Naive thymus-derived CD4-positive, alpha-beta T cell (primary cell): ENCODE measurements around the gene SYVN1. TPM values are rescaled to one million over a fixed set of nuclear protein-coding genes. Genes with fewer than 3 reads are reported as not detected.

ENCODE experiments used
- ATAC-seq: fragments of 150-1000 bp; cut with Tn5 transposase; 2 replicates; pipeline ENCODE4 v1.10.0; 2021; ENCODE audit warnings: mild to moderate bottlenecking, moderate library complexity
- CTCF ChIA-PET: fragments of 350-600 bp; sonication (Branson Sonifier 250); formaldehyde crosslinking; loops from one replicate; lab custom pipeline; 2021; ENCODE audit warnings: antibody characterized with exemption; lab: Charles Lee
- POLR2A ChIA-PET: fragments of 350-600 bp; sonication (Branson Sonifier 250); formaldehyde crosslinking; loops from one replicate; lab custom pipeline; 2021; ENCODE audit warnings: antibody characterized with exemption, inconsistent platforms; lab: Charles Lee
- DNase-seq, 9 donors: peaks; one replicate each; pipeline versions ENCODE4 v3.0.0 to v3.0.0-alpha.2; 2020 to 2022; ENCODE audit warnings: mixed read lengths in 1 of 9
- H3K27ac ChIP-seq: one replicate; pipeline ENCODE4 v1.7.0; 2013; ENCODE audit warnings: mild to moderate bottlenecking, low read depth, low read length, moderate library complexity
- H3K27me3 ChIP-seq, 2 donors: one replicate each; pipeline ENCODE4 v1.7.0; 2013; ENCODE audit warnings: low read length in 2 of 2, mild to moderate bottlenecking in 2 of 2, moderate library complexity in 2 of 2; ENCODE audit not compliant: control insufficient read depth in 2 of 2, insufficient read depth in 2 of 2
- H3K36me3 ChIP-seq, 3 experiments: 1 replicate in 2 of 3; 2 replicates in 1 of 3; pipeline ENCODE4 v1.7.0; 2013; ENCODE audit warnings: low read length in 3 of 3, mild to moderate bottlenecking in 3 of 3, moderate library complexity in 1 of 3; ENCODE audit not compliant: insufficient read depth in 3 of 3, control insufficient read depth in 2 of 3
- H3K4me1 ChIP-seq, 2 donors: one replicate each; pipeline ENCODE4 v1.7.0; 2013; ENCODE audit warnings: low read length in 2 of 2, mild to moderate bottlenecking in 2 of 2, moderate library complexity in 1 of 2; ENCODE audit not compliant: control insufficient read depth in 2 of 2, insufficient read depth in 2 of 2
- H3K4me3 ChIP-seq: 2 replicates; pipeline ENCODE4 v1.7.0; 2013; ENCODE audit warnings: mild to moderate bottlenecking, low read length
- H3K9me3 ChIP-seq, 3 experiments: 1 replicate in 2 of 3; 2 replicates in 1 of 3; pipeline ENCODE4 v1.7.0; 2013; ENCODE audit warnings: low read length in 3 of 3; ENCODE audit not compliant: control insufficient read depth in 2 of 3
- H3K27ac Mint-ChIP-seq, 9 donors: one replicate each; pipeline ENCODE4 v1.8.0; 2020 to 2022; ENCODE audit warnings: mixed read lengths in 9 of 9, mild to moderate bottlenecking in 8 of 9, moderate library complexity in 5 of 9, inconsistent platforms in 2 of 9
- H3K27me3 Mint-ChIP-seq, 5 donors: one replicate each; pipeline ENCODE4 v1.8.0; 2021 to 2022; ENCODE audit warnings: mixed read lengths in 5 of 5, mild to moderate bottlenecking in 1 of 5
- H3K36me3 Mint-ChIP-seq, 5 donors: one replicate each; pipeline ENCODE4 v1.8.0; 2020 to 2022; ENCODE audit warnings: mixed read lengths in 5 of 5, mild to moderate bottlenecking in 3 of 5, inconsistent platforms in 1 of 5
- H3K4me1 Mint-ChIP-seq, 7 donors: one replicate each; pipeline ENCODE4 v1.8.0; 2020 to 2022; ENCODE audit warnings: mixed read lengths in 7 of 7, mild to moderate bottlenecking in 3 of 7, inconsistent platforms in 1 of 7
- H3K4me3 Mint-ChIP-seq, 10 donors: one replicate each; pipeline ENCODE4 v1.8.0; 2020 to 2022; ENCODE audit warnings: mild to moderate bottlenecking in 10 of 10, mixed read lengths in 10 of 10, moderate library complexity in 6 of 10, inconsistent platforms in 2 of 10
- H3K9me3 Mint-ChIP-seq, 11 donors: one replicate each; pipeline ENCODE4 v1.8.0; 2020 to 2022; ENCODE audit warnings: mixed read lengths in 11 of 11, mild to moderate bottlenecking in 4 of 11, inconsistent platforms in 1 of 11, moderate library complexity in 1 of 11
- intact Hi-C, 2 donors: fragments of 100-400 bp; cut with micrococcal nuclease; formaldehyde crosslinking; loops; one replicate each; pipeline ENCODE4 v1.15.1; 2023
- polyA plus RNA-seq, 2 donors: library from polyadenylated mRNA; unstranded; fragments of 300-500 nt; fragmentation: Illumina TruSeq; gene quantifications; one replicate each; pipeline ENCODE4 v1.2.3, GENCODE V29; 2021
- total RNA-seq, 6 experiments: library from RNA in 5 of 6; stranded (reverse) in 5 of 6; gene quantifications; 1 replicate in 5 of 6; 2 replicates in 1 of 6; pipeline ENCODE4 v1.2.3 and lab custom pipeline; 2021 to 2026

Gene SYVN1
- total and polyA plus RNA-seq, 7 experiments from 2014 or later = 8.6 to 84.6 (median 67.5) TPM

GRCh38 chr11:65126624-65127274, 7.6 kb downstream of the SYVN1 start:
- peak overlapping the region in 2 of 9 donors; percentile 25 to 32 for H3K27ac Mint-ChIP-seq
- H3K27me3 ChIP-seq = no peaks in the 10 kb centered on the region
- H3K4me1 ChIP-seq = peaks cover 6 to 7% of the 10 kb centered on the region in 2 donors
- peaks cover 4 to 39% (median 11%) of the 10 kb centered on the region in 5 donors for H3K36me3 Mint-ChIP-seq
- H3K27me3 Mint-ChIP-seq = no peaks in the 10 kb centered on the region
- H3K4me3 Mint-ChIP-seq = no peak overlapping the region
- H3K36me3 ChIP-seq = peaks cover 13 to 77% (median 34%) of the 10 kb centered on the region in 3 experiments
- ATAC-seq (no peak), DNase-seq (no peak)
- no peaks in the 10 kb centered on the region for H3K9me3 ChIP-seq
- peaks cover 0 to 3% (median 0%) of the 10 kb centered on the region in 11 donors for H3K9me3 Mint-ChIP-seq
- no peak overlapping the region for H3K27ac ChIP-seq
- H3K4me1 Mint-ChIP-seq = peaks cover 8 to 32% (median 23%) of the 10 kb centered on the region in 7 donors
- CTCF ChIA-PET = no interaction called here
- no peak overlapping the region for H3K4me3 ChIP-seq
- intact Hi-C loops = no loop called here
- POLR2A ChIA-PET = interaction anchor here (1.3 to 1.7 kb wide), 3 partner anchors 8 to 372 kb away, joined by 3 to 5 read pairs (median 4); partner anchors contain the start of gene MALAT1

- Mint-ChIP-seq H3K27ac (peak overlapping the region in 1 of 9 donors; percentile 60), H3K27me3 (no peaks in the 10 kb centered on the region), H3K36me3 (peaks cover 0 to 34% (median 18%) of the 10 kb centered on the region in 5 donors), H3K9me3 (peaks cover 0 to 3% (median 0%) of the 10 kb centered on the region in 11 donors), H3K4me3 (no peak overlapping the region), H3K4me1 (peaks cover 10 to 38% (median 30%) of the 10 kb centered on the region in 7 donors)
- intact Hi-C loops = no loop called here
- H3K36me3 ChIP-seq = peaks cover 19 to 72% (median 27%) of the 10 kb centered on the region in 3 experiments
- no peak for ATAC-seq
- peaks cover 15 to 17% of the 10 kb centered on the region in 2 donors for H3K4me1 ChIP-seq
- no peaks in the 10 kb centered on the region for H3K27me3 ChIP-seq
- ChIA-PET POLR2A (interaction anchor here (0.5 to 9.9 kb wide), 6 partner anchors 8 to 373 kb away, joined by 3 to 237 read pairs (median 4); partner anchors contain the start of genes MALAT1 and SYVN1), CTCF (interaction anchor here (1.4 kb wide), 1 partner anchor 15 kb away, joined by 4 read pairs; no protein-coding TSS in a partner anchor)
- no peaks in the 10 kb centered on the region for H3K9me3 ChIP-seq
- no peak overlapping the region for H3K27ac ChIP-seq
- DNase-seq = no peak
- no peak overlapping the region for H3K4me3 ChIP-seq
These were observed 8.9 kb downstream of the SYVN1 start for GRCh38 chr11:65125197-65126056.

GRCh38 chr11:65124480-65125196, 9.7 kb downstream of the SYVN1 start:
- Mint-ChIP-seq H3K9me3 (peaks cover 0 to 3% (median 0%) of the 10 kb centered on the region in 11 donors), H3K4me3 (peak overlapping the region in 9 of 10 donors; percentile 10 to 70 (median 35)), H3K36me3 (peaks cover 0 to 40% (median 24%) of the 10 kb centered on the region in 5 donors), H3K4me1 (peaks cover 12 to 46% (median 36%) of the 10 kb centered on the region in 7 donors), H3K27me3 (no peaks in the 10 kb centered on the region), H3K27ac (peak overlapping the region in 5 of 9 donors; percentile 10 to 78 (median 66))
- POLR2A ChIA-PET = interaction anchor here (0.5 to 9.9 kb wide), 5 partner anchors 9 to 83 kb away, joined by 3 to 237 read pairs (median 5); partner anchors contain the start of genes SYVN1 and TM7SF2
- ATAC-seq (no peak), DNase-seq (no peak)
- Histone ChIP-seq H3K27ac (no peak overlapping the region), H3K4me1 (peaks cover 15 to 17% of the 10 kb centered on the region in 2 donors), H3K4me3 (no peak overlapping the region), H3K9me3 (no peaks in the 10 kb centered on the region), H3K27me3 (no peaks in the 10 kb centered on the region), H3K36me3 (peaks cover 26 to 72% (median 27%) of the 10 kb centered on the region in 3 experiments)
- CTCF ChIA-PET = interaction anchor here (1.4 kb wide), 1 partner anchor 14 kb away, joined by 4 read pairs; no protein-coding TSS in a partner anchor
- intact Hi-C loops = no loop called here

GRCh38 chr11:65121865-65122696, 12.2 kb downstream of the SYVN1 start, which contains the start of the genes FAU and MRPL49:
Gene FAU (minus strand): TSS chr11:65122134. CDS start chr11:65121813, 321 bp downstream.
Gene MRPL49 (plus strand): TSS chr11:65122321. CDS start chr11:65122347, 26 bp downstream.
- Mint-ChIP-seq H3K9me3 (peaks cover 0 to 5% (median 0%) of the 10 kb centered on the region in 11 donors), H3K4me3 (peak within 1 kb of the TSS; percentile 98 to 100 (median 99)), H3K4me1 (peaks cover 17 to 62% (median 49%) of the 10 kb centered on the region in 7 donors), H3K27me3 (no peaks in the 10 kb centered on the region), H3K27ac (peak within 1 kb of the TSS; percentile 98 to 100 (median 100)), H3K36me3 (peaks cover 0 to 43% (median 35%) of the 10 kb centered on the region in 5 donors)
- peak within 1 kb of the TSS; percentile 99 for H3K4me3 ChIP-seq
- peak; percentile 91 to 99 (median 98) for DNase-seq
- ChIA-PET POLR2A (interaction anchor here (0.8 to 9.9 kb wide), 34 partner anchors 11 to 804 kb away, joined by 3 to 237 read pairs (median 5); partner anchors contain the start of genes ARL2, ATG2A, CAPN1 and MAJIN), CTCF (interaction anchor here (0.7 to 3.1 kb wide), 10 partner anchors 9 to 343 kb away, joined by 3 to 48 read pairs (median 4); partner anchors contain the start of genes ARL2, SYVN1 and TM7SF2)
- intact Hi-C loops = loop anchor here (1.0 to 2.0 kb wide), 13 partner anchors 11 to 1223 kb away; partner anchors contain the start of genes CAPN1 (in 2 of the 2), CDCA5 (in 2 of the 2), SNX15 (in 2 of the 2) and ZFPL1 (in 2 of the 2)
- peaks cover 24 to 63% (median 28%) of the 10 kb centered on the region in 3 experiments for H3K36me3 ChIP-seq
- no peaks in the 10 kb centered on the region for H3K27me3 ChIP-seq
- no peaks in the 10 kb centered on the region for H3K9me3 ChIP-seq
- H3K27ac ChIP-seq = peak within 1 kb of the TSS; percentile 99
- ATAC-seq = peak; percentile 86
- H3K4me1 ChIP-seq = peaks cover 15 to 20% of the 10 kb centered on the region in 2 donors

- peak overlapping the region; percentile 99 for H3K4me3 ChIP-seq
- peaks cover 18 to 66% (median 52%) of the 10 kb centered on the region in 7 donors for H3K4me1 Mint-ChIP-seq
- intact Hi-C loops = no loop called here
- ATAC-seq (no peak), DNase-seq (peak in 3 of 9 donors; percentile 23 to 41 (median 27))
- POLR2A ChIA-PET = interaction anchor here (0.8 to 9.9 kb wide), 34 partner anchors 11 to 804 kb away, joined by 3 to 237 read pairs (median 5); partner anchors contain the start of genes ARL2, ATG2A, CAPN1 and MAJIN
- CTCF ChIA-PET = interaction anchor here (0.7 to 3.1 kb wide), 9 partner anchors 10 to 400 kb away, joined by 3 to 48 read pairs (median 4); partner anchors contain the start of genes ARL2, SYVN1 and TM7SF2
- H3K36me3 Mint-ChIP-seq = peaks cover 0 to 37% (median 33%) of the 10 kb centered on the region in 5 donors
- peak overlapping the region; percentile 99 for H3K27ac ChIP-seq
- no peaks in the 10 kb centered on the region for H3K9me3 ChIP-seq
- peaks cover 19 to 24% of the 10 kb centered on the region in 2 donors for H3K4me1 ChIP-seq
- peaks cover 19 to 57% (median 21%) of the 10 kb centered on the region in 3 experiments for H3K36me3 ChIP-seq
- H3K27ac Mint-ChIP-seq = peak overlapping the region; percentile 98 to 100 (median 100)
- H3K4me3 Mint-ChIP-seq = peak overlapping the region; percentile 98 to 100 (median 99)
- H3K27me3 ChIP-seq = no peaks in the 10 kb centered on the region
- no peaks in the 10 kb centered on the region for H3K27me3 Mint-ChIP-seq
- peaks cover 0 to 2% (median 0%) of the 10 kb centered on the region in 11 donors for H3K9me3 Mint-ChIP-seq
These were observed 12.9 kb downstream of the SYVN1 start for GRCh38 chr11:65121447-65121864.
